Fibroblast of skin of abdomen (primary cell): ENCODE data around the gene OOSP2.

Experiments used
- DNase-seq: peaks from one replicate; pipeline ENCODE4 v3.0.0-alpha.2; 2013

Gene OOSP2

GRCh38 chr11:60080535-60080934, 40.3 kb downstream of the OOSP2 start:
- DNase-seq, result no peak

DNA sequence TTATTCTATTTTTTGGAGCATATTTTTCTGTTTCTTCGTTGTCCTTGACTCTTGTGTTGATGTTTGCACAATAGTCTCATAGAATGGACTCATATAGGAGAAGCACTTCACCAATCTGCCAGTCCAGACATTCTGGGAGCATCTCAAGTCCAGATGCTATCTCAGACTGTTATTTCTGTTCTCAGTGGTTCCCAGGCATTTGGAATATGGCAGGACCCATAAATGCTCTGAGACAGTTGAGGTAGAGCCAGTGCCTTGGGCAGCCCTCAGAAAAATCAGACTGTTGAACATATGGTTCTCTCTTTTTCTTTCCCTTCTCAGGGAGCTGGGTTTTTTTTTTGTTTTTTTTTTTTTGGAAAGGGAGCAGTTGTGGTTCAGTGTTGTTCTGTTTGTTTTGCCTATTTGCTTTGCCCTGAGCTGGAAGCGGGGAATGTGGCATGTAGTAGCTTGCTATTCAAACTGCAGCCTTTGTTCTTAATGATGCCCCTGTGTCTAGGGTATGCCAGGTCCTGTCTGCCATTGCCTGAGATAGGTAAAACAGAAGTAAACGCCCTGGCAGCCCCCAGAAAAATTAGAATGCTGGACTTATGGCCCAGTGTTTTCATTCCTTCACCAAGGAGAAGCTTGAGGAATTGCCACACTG, 44.5 kb downstream of the OOSP2 start:
- no peak for DNase-seq

DNA sequence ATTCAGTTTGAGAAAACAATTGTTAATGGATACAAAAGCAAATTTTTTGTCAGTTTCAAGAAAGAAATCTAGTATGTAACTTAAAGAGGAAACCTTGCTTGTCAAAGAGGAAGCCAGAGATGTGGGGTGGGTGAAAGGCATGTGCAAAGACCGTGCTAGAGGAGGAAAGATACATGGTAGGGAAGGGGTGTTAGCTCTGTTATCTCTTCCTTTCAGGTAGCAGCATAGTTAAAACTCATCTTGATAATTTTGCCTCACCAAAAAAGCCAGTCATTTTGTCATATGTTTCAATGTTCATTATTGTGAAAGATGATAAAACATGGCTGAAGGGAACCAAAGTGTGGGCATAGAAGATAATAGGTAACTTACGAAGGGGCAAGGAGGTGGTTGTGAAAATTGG, 45.7 kb downstream of the OOSP2 start:
- no peak for DNase-seq

GRCh38 chr11:60087239-60087638, 47.0 kb downstream of the OOSP2 start:
- no peak for DNase-seq

GRCh38 chr11:60088364-60088763, 48.2 kb downstream of the OOSP2 start, which contains the start of gene MS4A2:
TSS of gene MS4A2 (plus strand) at chr11:60088664. CDS start at chr11:60088766, 102 bp downstream.
- no peak for DNase-seq

DNA sequence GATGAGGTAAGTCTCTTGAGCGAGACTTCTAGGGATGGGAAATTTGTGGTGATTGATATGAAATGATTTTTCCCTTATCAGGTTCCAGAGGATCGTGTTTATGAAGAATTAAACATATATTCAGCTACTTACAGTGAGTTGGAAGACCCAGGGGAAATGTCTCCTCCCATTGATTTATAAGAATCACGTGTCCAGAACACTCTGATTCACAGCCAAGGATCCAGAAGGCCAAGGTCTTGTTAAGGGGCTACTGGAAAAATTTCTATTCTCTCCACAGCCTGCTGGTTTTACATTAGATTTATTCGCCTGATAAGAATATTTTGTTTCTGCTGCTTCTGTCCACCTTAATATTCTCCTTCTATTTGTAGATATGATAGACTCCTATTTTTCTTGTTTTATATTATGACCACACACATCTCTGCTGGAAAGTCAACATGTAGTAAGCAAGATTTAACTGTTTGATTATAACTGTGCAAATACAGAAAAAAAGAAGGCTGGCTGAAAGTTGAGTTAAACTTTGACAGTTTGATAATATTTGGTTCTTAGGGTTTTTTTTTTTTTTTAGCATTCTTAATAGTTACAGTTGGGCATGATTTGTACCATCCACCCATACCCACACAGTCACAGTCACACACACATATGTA, 55.4 kb downstream of the OOSP2 start:
- no peak for DNase-seq

- DNase-seq, result no peak
These were observed 57.0 kb downstream of the OOSP2 start for GRCh38 chr11:60097189-60097588.
